Neural crest cell (in vitro differentiated cells): ENCODE results near the gene PDE6A. TPM values are rescaled to one million over a fixed set of nuclear protein-coding genes. Genes with fewer than 3 reads are reported as not detected.

Source experiments
- DNase-seq: peaks from one replicate; pipeline ENCODE4 v3.0.0; 2021; ENCODE audit warnings: low read depth, mixed read lengths, low spot score
- H3K27ac Mint-ChIP-seq: one replicate; pipeline ENCODE4 v1.8.0; 2021; ENCODE audit warnings: mild to moderate bottlenecking, mixed read lengths; ENCODE audit not compliant: unreplicated experiment
- H3K27me3 Mint-ChIP-seq: 2 replicates; pipeline ENCODE4 v1.8.0; 2021; ENCODE audit warnings: low read depth, mild to moderate bottlenecking, mixed read lengths
- H3K36me3 Mint-ChIP-seq: 2 replicates; pipeline ENCODE4 v1.8.0; 2021; ENCODE audit warnings: low read depth, mild to moderate bottlenecking, mixed read lengths
- H3K4me1 Mint-ChIP-seq: 2 replicates; pipeline ENCODE4 v1.8.0; 2021; ENCODE audit warnings: mixed read lengths
- H3K4me3 Mint-ChIP-seq: one replicate; pipeline ENCODE4 v1.8.0; 2021; ENCODE audit warnings: mild to moderate bottlenecking, mixed read lengths
- H3K9me3 Mint-ChIP-seq: 2 replicates; pipeline ENCODE4 v1.8.0; 2021; ENCODE audit warnings: mixed read lengths
- total RNA-seq: library from RNA; stranded (reverse); gene quantifications from 2 replicates; pipeline ENCODE4 v1.2.1, GENCODE V29; 2021
- TF ChIP-seq, protein P1 (sequence below): fragments of 200-600 bp; sonication (generic); conservative IDR thresholded peaks from 2 replicates; pipeline ENCODE4 v1.5.0; 2021; ENCODE audit warnings: antibody characterized with exemption, mild to moderate bottlenecking

Gene PDE6A
- total RNA-seq, 1 donor from 2014 or later, result not detected

GRCh38 chr5:149816661-149817060, 127.9 kb downstream of the PDE6A start:
- Mint-ChIP-seq H3K4me3 (no peak overlapping the region), H3K4me1 (peaks cover 4% of the 10 kb centered on the region), H3K27ac (no peak overlapping the region), H3K36me3 (no peaks in the 10 kb centered on the region), H3K27me3 (no peaks in the 10 kb centered on the region), H3K9me3 (no peaks in the 10 kb centered on the region)
- TF ChIP-seq, protein P1, sequence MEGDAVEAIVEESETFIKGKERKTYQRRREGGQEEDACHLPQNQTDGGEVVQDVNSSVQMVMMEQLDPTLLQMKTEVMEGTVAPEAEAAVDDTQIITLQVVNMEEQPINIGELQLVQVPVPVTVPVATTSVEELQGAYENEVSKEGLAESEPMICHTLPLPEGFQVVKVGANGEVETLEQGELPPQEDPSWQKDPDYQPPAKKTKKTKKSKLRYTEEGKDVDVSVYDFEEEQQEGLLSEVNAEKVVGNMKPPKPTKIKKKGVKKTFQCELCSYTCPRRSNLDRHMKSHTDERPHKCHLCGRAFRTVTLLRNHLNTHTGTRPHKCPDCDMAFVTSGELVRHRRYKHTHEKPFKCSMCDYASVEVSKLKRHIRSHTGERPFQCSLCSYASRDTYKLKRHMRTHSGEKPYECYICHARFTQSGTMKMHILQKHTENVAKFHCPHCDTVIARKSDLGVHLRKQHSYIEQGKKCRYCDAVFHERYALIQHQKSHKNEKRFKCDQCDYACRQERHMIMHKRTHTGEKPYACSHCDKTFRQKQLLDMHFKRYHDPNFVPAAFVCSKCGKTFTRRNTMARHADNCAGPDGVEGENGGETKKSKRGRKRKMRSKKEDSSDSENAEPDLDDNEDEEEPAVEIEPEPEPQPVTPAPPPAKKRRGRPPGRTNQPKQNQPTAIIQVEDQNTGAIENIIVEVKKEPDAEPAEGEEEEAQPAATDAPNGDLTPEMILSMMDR, result no peak
- no peak for DNase-seq

DNA sequence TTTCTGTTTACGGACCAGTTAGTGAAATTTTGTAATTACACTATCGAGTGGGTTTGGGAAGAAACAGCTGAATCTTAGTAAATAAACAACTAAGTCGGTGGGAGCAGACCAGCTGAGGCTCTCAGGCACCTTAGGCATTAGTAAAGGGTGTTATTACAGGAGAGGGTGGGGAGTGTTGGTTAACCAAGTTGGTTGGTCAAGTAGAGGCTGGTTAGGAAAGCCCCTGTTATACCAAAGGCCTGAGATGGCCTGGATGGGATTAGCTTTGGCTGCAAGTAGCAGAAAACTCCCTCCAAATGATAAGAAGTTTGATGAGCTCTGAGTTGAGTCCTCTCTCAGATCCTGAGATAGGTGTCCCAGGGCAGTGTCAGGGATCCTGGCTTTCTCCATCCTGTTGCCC, 133.1 kb downstream of the PDE6A start:
- DNase-seq, result no peak
- Mint-ChIP-seq H3K27ac (no peak overlapping the region), H3K4me3 (no peak overlapping the region), H3K4me1 (no peaks in the 10 kb centered on the region), H3K36me3 (no peaks in the 10 kb centered on the region), H3K27me3 (no peaks in the 10 kb centered on the region), H3K9me3 (no peaks in the 10 kb centered on the region)
- TF ChIP-seq, protein P1, result no peak

- no peak overlapping the region for H3K27ac Mint-ChIP-seq
- H3K36me3 Mint-ChIP-seq, result no peaks in the 10 kb centered on the region
- H3K27me3 Mint-ChIP-seq, result no peaks in the 10 kb centered on the region
- TF ChIP-seq, protein P1, result no peak
- no peaks in the 10 kb centered on the region for H3K4me1 Mint-ChIP-seq
- no peak for DNase-seq
- H3K4me3 Mint-ChIP-seq, result no peak overlapping the region
- H3K9me3 Mint-ChIP-seq, result no peaks in the 10 kb centered on the region
Measured at GRCh38 chr5:149810856-149811255, 133.7 kb downstream of the PDE6A start.

- Mint-ChIP-seq H3K27me3 (no peaks in the 10 kb centered on the region), H3K9me3 (no peaks in the 10 kb centered on the region), H3K27ac (no peak overlapping the region), H3K4me3 (no peak overlapping the region), H3K36me3 (no peaks in the 10 kb centered on the region), H3K4me1 (no peaks in the 10 kb centered on the region)
- no peak for DNase-seq
- TF ChIP-seq, protein P1, result no peak
Measured at GRCh38 chr5:149809931-149810691, 134.5 kb downstream of the PDE6A start.

- H3K36me3 Mint-ChIP-seq, result no peaks in the 10 kb centered on the region
- H3K27ac Mint-ChIP-seq, result no peak overlapping the region
- no peaks in the 10 kb centered on the region for H3K4me1 Mint-ChIP-seq
- TF ChIP-seq, protein P1, result no peak
- no peak overlapping the region for H3K4me3 Mint-ChIP-seq
- no peaks in the 10 kb centered on the region for H3K9me3 Mint-ChIP-seq
- H3K27me3 Mint-ChIP-seq, result no peaks in the 10 kb centered on the region
- no peak for DNase-seq
Measured at GRCh38 chr5:149808264-149808982, 136.2 kb downstream of the PDE6A start.

Other genes starting within 250 kb of the PDE6A start
- gene PPARGC1B, start 214.5 kb downstream of the PDE6A start, total RNA-seq, result 1.5 and 2.1 TPM in 2 replicates
- gene SLC26A2, start 16.0 kb upstream of the PDE6A start, total RNA-seq, result 14.2 and 14.3 TPM in 2 replicates
- gene TIGD6, start 55.9 kb upstream of the PDE6A start, total RNA-seq, result 5.1 and 5.9 TPM in 2 replicates
- 40.4 and 44.4 TPM in 2 replicates for gene HMGXB3, start 55.9 kb upstream of the PDE6A start, total RNA-seq
- gene CSF1R, start 141.8 kb upstream of the PDE6A start, total RNA-seq, result not detected in 2 replicates
- 10.8 and 15.3 TPM in 2 replicates for gene PDGFRB, start 211.1 kb upstream of the PDE6A start, total RNA-seq
- not detected in 2 replicates for gene CDX1, start 222.0 kb upstream of the PDE6A start, total RNA-seq
- gene SLC6A7, start 245.3 kb upstream of the PDE6A start, total RNA-seq, result not detected in 2 replicates